ENCODE measurements around the gene AKT1. TPM values are rescaled to one million over a fixed set of nuclear protein-coding genes. Genes with fewer than 3 reads are reported as not detected.

The AKT1 gene
- total and polyA plus RNA-seq, 2 of the 13 experiments (the other 11 are each of a cell fraction or from before 2014, with no cell fraction given) = 96.2 to 116 TPM

GRCh38 chr14:104770851-104771272, 24.7 kb downstream of the AKT1 start (continued):
- TF ChIP-seq ZNF142 (CRISPR knock-in tag; IDR thresholded peaks at IDR 0.05) (no peak), ZKSCAN5 (CRISPR knock-in tag; IDR thresholded peaks at IDR 0.05) (peak; percentile 41; the same call in 1 of the 2 replicates)

- WGBS (ENCODE audit: low lambda C conversion rate) = 96% methylated on average over 23 of the region's 24 CpGs
- intact Hi-C loops (cut with micrococcal nuclease; ENCODE audit: unreplicated experiment) (no loop called here), in situ Hi-C loops (cut with HindIII; ENCODE audit: extremely low pct_ligation_motif_present, low pct_unique_long_range_greater_than_20kb) (no loop called here)
- peaks cover 8% of the 10 kb centered on the region for H3K9me3 ChIP-seq (ENCODE audit: low read length)
- POLR2A ChIA-PET = interaction anchor here (0.6 to 3.3 kb wide), 3 partner anchors 16 to 95 kb away, joined by 3 to 32 read pairs (median 3); partner anchors contain the start of genes CEP170B and SIVA1
- H3K27me3 ChIP-seq (ENCODE audit: control insufficient read depth in 1 of 2, insufficient read depth in 2 of 2, low read length in 2 of 2) = no peaks in the 10 kb centered on the region; a peak in 1 of 5 replicates
- DNase-seq (ENCODE audit: low spot score) (no peak), ATAC-seq (no peak), FAIRE-seq (no peak)
- H3K79me2 ChIP-seq (ENCODE audit: insufficient read depth, low read length) = peaks cover 29% of the 10 kb centered on the region
- H3K27ac ChIP-seq (ENCODE audit: extremely low read length, insufficient read depth, low read length) = no peak overlapping the region
- peaks cover 19 to 28% of the 10 kb centered on the region in 2 experiments; a peak in 4 of 5 replicates for H3K36me3 ChIP-seq (replicated peaks in 1 of 2; ENCODE audit: control insufficient read depth in 1 of 2, insufficient read depth in 2 of 2, low read length in 2 of 2)
- peaks cover 4% of the 10 kb centered on the region for H4K20me1 ChIP-seq (ENCODE audit: insufficient read depth, low read length)
- H3K4me3 ChIP-seq (replicated peaks in 1 of 3; ENCODE audit: insufficient read depth in 1 of 3, low read depth in 2 of 3, low read length in 3 of 3) = no peak overlapping the region
- H2AFZ ChIP-seq (ENCODE audit: low read length) = no peak overlapping the region
- no peak overlapping the region for H3K4me2 ChIP-seq (ENCODE audit: low read depth, low read length)
- CTCF ChIA-PET (ENCODE audit: low intra/inter-chr PET ratio, low total read pairs) = no interaction called here
- H3K4me1 ChIP-seq (ENCODE audit: insufficient read depth, low read length) = peaks cover 25% of the 10 kb centered on the region
- H3K9ac ChIP-seq (ENCODE audit: insufficient read depth, low read depth, low read length) = no peak overlapping the region
- no TSS peak for BruUV-seq (replicated peaks)
- no peak for TF ChIP-seq ZBTB38 (CRISPR knock-in tag; IDR thresholded peaks at IDR 0.05)
- TF ChIP-seq SOX6 (IDR thresholded peaks at IDR 0.05) = no peak
- TF ChIP-seq SOX6 (CRISPR knock-in tag; IDR thresholded peaks at IDR 0.05) = no peak
- TF ChIP-seq AGO2 (optimal IDR thresholded peaks at IDR 0.05; ENCODE audit: low read depth, low read length) = peak; percentile 58
- TF ChIP-seq RBFOX2 (IDR thresholded peaks at IDR 0.05; ENCODE audit: low read depth, low read length) = peak; percentile 32; the same call in 1 of the 2 replicates
- 0 out of 2 replicates have a peak, but pooled peaks have one; percentile 16 for TF ChIP-seq HNRNPL (IDR thresholded peaks at IDR 0.05; ENCODE audit: low read depth, low read length)
- no peak for TF ChIP-seq PHF5A (CRISPR knock-in tag; IDR thresholded peaks at IDR 0.05; ENCODE audit: low read depth, unreplicated experiment)
- TF ChIP-seq PAF1 (CRISPR knock-in tag; IDR thresholded peaks at IDR 0.05) = 0 out of 2 replicates have a peak, but pooled peaks have one; percentile 35
- TF ChIP-seq LRRFIP1 (CRISPR knock-in tag; conservative IDR thresholded peaks at IDR 0.05) = no peak
- no peak for TF ChIP-seq AKAP8 (CRISPR knock-in tag; IDR thresholded peaks at IDR 0.05)
- TF ChIP-seq HHEX (CRISPR knock-in tag; IDR thresholded peaks at IDR 0.05) = no peak
- TF ChIP-seq ZSCAN21 (CRISPR knock-in tag; IDR thresholded peaks at IDR 0.05; ENCODE audit: borderline replicate concordance) = no peak
- no peak for TF ChIP-seq ZNF788 (CRISPR knock-in tag; IDR thresholded peaks at IDR 0.05; ENCODE audit: borderline replicate concordance)
- no peak for TF ChIP-seq SMARCC2 (IDR thresholded peaks at IDR 0.05)
- TF ChIP-seq ZC3H4 (CRISPR knock-in tag; IDR thresholded peaks at IDR 0.05; ENCODE audit: borderline replicate concordance) = no peak
Observed at GRCh38 chr14:104770072-104770579, 25.4 kb downstream of the AKT1 start.
